Measurements from ENCODE around the gene GOLGA1. TPM values are rescaled to one million over a fixed set of nuclear protein-coding genes. Genes with fewer than 3 reads are reported as not detected.
"Not testable (repeated sequence)": the region's sequence is repeated elsewhere in the genome, so short reads cannot be mapped to it uniquely, and the experiment has no call there.

The GOLGA1 gene
- total RNA-seq, 2 donors from 2014 or later, result 19.1 to 23.2 TPM

DNA sequence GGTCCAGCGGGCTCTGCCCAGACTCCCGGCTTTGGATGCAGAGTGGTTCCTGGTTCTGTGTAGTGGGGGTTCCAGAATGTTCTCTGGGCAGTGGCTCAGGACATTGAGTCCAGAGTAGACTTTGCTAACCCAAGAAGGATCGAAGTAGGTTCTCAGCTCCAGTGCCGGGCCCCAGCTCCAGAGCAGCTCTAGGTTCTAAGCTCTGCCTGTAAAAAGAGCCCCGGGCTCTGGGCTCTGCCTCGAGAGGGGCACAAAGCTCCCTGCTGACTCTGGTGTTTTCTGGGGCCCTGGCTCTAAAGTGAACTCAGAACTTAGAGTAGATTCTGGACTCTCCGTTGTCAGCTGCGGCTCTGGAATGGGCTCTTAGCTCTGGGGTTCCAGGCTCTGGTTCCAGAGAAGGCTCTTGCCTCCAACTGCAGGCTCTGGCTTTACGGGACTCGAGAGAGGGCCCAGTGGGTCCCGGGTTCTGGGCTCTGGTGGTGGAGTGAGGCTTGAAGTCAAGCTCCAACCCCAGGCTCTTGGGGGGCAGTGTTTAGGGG is 87.2 kb downstream of the GOLGA1 start:
- TF ChIP-seq, protein P1, sequence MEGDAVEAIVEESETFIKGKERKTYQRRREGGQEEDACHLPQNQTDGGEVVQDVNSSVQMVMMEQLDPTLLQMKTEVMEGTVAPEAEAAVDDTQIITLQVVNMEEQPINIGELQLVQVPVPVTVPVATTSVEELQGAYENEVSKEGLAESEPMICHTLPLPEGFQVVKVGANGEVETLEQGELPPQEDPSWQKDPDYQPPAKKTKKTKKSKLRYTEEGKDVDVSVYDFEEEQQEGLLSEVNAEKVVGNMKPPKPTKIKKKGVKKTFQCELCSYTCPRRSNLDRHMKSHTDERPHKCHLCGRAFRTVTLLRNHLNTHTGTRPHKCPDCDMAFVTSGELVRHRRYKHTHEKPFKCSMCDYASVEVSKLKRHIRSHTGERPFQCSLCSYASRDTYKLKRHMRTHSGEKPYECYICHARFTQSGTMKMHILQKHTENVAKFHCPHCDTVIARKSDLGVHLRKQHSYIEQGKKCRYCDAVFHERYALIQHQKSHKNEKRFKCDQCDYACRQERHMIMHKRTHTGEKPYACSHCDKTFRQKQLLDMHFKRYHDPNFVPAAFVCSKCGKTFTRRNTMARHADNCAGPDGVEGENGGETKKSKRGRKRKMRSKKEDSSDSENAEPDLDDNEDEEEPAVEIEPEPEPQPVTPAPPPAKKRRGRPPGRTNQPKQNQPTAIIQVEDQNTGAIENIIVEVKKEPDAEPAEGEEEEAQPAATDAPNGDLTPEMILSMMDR (IDR thresholded peaks at IDR 0.05), result no peak
- H3K4me1 ChIP-seq, result no peaks in the 10 kb centered on the region
- H3K27me3 ChIP-seq, result no peaks in the 10 kb centered on the region
- DNase-seq, result no peak
- intact Hi-C loops (cut with DNase I), result no loop called here
- H3K9ac ChIP-seq (ENCODE audit: low read depth in 2 of 2, low read length in 2 of 2), result peak overlapping the region; percentile 38 to 65
- H3K36me3 ChIP-seq, result peaks cover 14% of the 10 kb centered on the region
- H3K4me3 ChIP-seq, result peak overlapping the region; percentile 44
- no peak overlapping the region for H3K27ac ChIP-seq
- H3K9me3 ChIP-seq, result no peaks in the 10 kb centered on the region

DNA sequence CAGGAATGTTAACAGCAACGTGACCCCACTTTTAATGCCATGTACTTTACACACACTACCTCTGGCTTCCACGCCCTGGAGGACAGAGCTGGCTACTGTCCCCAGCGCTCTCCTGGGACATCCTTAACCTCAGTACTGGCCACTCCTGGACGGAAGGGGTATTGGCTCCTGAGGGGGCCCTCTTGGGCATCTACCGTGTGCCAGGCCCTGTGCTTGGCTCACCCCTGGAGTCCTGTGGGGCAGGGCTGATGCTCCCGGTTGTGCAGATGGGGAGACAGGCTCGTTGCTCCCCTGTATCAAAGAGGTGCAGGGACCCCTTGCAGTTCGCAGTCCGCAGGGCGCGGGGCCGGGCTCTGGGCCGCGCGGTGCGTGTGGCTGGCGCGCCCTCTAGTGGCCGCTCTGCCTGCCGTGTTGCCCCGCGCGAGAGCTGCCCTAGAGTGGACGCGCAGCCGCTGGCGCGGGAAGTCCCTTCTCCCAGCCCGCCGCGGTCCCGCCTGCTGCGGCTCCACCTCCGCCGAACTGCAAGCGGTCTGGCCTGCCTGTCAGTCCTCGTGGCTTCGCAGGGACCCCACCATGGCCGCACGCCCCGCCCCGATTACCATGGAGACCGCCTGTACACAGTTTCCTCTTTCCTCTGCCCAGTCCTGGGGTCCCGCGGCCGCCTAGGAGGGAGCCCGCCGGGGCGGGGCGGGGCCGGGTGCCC is 87.9 kb downstream of the GOLGA1 start, which contains the start of gene WDR38:
Gene WDR38 (plus strand): TSS at position 632 of the 703 bp plus-strand sequence. CDS start 72 bp downstream, outside the sequence.
- H3K9me3 ChIP-seq, result no peaks in the 10 kb centered on the region
- peaks cover 8% of the 10 kb centered on the region for H3K36me3 ChIP-seq
- intact Hi-C loops (cut with DNase I), result loop anchor here (1.0 kb wide), 1 partner anchor 79 kb away; no protein-coding TSS in a partner anchor
- TF ChIP-seq, protein P1 (IDR thresholded peaks at IDR 0.05), result peak; percentile 96
- H3K27me3 ChIP-seq, result no peaks in the 10 kb centered on the region
- H3K9ac ChIP-seq (ENCODE audit: low read depth in 2 of 2, low read length in 2 of 2), result peak within 1 kb of the TSS; percentile 38 to 65
- peak; percentile 64 for DNase-seq
- peak within 1 kb of the TSS; percentile 44 for H3K4me3 ChIP-seq
- H3K27ac ChIP-seq, result no peak within 1 kb of the TSS
- no peaks in the 10 kb centered on the region for H3K4me1 ChIP-seq

DNA sequence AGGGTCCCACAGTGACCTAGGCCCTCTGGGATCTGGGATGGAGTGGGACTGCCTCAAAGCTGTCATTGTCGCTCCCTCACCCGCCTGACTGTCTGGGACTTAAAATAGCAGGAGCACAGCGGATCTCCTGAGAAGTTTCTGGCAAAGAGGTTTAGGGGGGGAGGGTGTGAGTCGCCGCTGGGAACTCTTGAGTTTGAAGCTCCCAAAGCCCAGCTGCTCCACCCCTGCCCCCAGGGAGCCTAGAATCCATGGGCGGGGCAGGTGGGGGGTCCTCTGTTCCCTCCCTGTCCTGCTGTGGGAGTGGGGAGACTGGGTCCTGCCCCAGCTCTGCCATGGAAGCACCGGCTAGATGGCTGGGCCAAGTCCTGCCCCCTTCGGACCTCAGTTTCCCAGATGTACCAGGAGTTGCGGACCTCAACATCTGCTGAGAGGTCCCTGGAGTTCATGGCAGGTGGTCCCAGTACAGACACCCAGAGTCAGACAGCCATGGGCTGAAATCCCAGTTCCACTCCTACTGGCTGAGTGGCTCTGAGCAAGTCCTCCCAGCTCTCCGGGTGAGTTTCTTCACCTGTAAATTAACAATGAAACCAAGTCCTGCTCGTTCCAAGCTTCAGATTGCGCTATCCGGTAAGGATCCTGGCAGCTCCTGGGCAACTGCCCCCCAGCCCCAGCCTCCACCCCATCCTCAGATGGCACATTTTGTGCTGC is 88.6 kb downstream of the GOLGA1 start:
- H3K36me3 ChIP-seq, result peaks cover 2% of the 10 kb centered on the region
- no peak overlapping the region for H3K4me3 ChIP-seq
- TF ChIP-seq, protein P1 (IDR thresholded peaks at IDR 0.05), result no peak
- no peaks in the 10 kb centered on the region for H3K4me1 ChIP-seq
- intact Hi-C loops (cut with DNase I), result loop anchor here (1.0 kb wide), 1 partner anchor 78 kb away; no protein-coding TSS in a partner anchor
- no peak for DNase-seq
- H3K27me3 ChIP-seq, result no peaks in the 10 kb centered on the region
- no peaks in the 10 kb centered on the region for H3K9me3 ChIP-seq
- peak overlapping the region; percentile 38 to 65 for H3K9ac ChIP-seq (ENCODE audit: low read depth in 2 of 2, low read length in 2 of 2)
- no peak overlapping the region for H3K27ac ChIP-seq

DNA sequence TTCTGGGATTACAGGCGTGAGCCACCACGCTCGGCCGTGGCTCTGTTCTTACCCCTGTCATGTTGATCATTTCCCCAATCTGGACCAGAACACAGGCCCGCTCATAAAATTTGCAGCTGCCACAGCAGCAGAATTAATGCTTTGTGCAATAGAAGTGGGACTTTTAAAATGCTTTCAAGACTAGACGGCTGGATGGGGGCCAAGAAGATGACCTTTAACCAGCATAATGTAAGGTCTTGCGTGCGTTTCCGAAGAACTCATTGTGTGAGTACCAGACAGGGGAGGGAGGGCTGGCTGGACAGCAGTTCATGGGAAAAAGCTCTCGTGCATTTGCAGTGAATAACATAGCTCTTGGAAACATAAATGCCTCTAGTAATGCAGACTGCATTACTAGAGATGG is 91.1 kb downstream of the GOLGA1 start:
- Histone ChIP-seq H3K27me3 (no peaks in the 10 kb centered on the region), H3K27ac (no peak overlapping the region), H3K9me3 (no peaks in the 10 kb centered on the region), H3K4me3 (no peak overlapping the region), H3K9ac (ENCODE audit: low read depth in 2 of 2, low read length in 2 of 2) (no peak overlapping the region), H3K4me1 (no peaks in the 10 kb centered on the region), H3K36me3 (no peaks in the 10 kb centered on the region)
- intact Hi-C loops (cut with DNase I), result no loop called here
- TF ChIP-seq, protein P1 (IDR thresholded peaks at IDR 0.05), result no peak
- no peak for DNase-seq

DNA sequence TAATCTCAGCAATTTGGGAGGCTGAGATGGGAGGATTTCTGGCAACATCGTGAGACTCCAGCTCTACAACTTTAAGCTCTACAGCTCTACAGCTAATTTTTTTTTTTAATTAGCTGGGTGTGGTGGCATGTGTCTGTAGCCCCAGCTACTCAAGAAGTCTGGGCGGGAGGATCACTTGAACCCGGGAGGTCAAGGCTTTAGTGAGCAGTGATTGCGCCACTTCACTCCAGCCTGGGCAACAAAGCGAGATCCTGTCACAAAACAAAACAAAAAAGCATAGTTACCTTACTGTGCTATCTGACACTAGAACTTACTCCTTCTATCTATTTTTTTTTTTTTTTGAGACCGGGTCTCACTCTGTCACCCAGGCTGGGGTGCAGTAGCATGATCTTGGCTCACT is 93.9 kb downstream of the GOLGA1 start:
- DNase-seq, result no peak
- Histone ChIP-seq H3K9me3 (no peaks in the 10 kb centered on the region), H3K27me3 (no peaks in the 10 kb centered on the region), H3K36me3 (no peaks in the 10 kb centered on the region), H3K27ac (no peak overlapping the region), H3K9ac (ENCODE audit: low read depth in 2 of 2, low read length in 2 of 2) (no peak overlapping the region), H3K4me3 (no peak overlapping the region), H3K4me1 (no peaks in the 10 kb centered on the region)
- TF ChIP-seq, protein P1 (IDR thresholded peaks at IDR 0.05), result no peak
- intact Hi-C loops (cut with DNase I), result no loop called here

DNA sequence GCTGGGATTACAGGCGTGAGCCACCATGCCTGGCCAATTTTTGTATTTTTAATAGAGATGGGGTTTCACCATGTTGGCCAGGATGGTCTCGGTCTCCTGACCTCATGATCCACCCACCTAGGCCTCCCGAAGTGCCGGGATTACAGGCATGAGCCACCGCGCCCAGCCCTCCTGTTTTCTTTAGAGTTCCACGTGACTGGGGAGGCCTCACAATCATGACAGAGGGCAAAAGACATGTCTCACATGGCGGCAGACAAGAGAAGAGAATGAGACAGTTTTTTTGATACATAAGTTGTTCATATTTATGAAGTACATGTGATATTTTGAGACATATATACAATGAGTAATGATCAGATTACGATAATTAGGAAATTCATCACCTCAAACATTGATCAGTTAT is 94.4 kb downstream of the GOLGA1 start:
- H3K27me3 ChIP-seq; intact Hi-C loops (cut with DNase I); H3K9me3 ChIP-seq; H3K4me3 ChIP-seq; H3K4me1 ChIP-seq; H3K27ac ChIP-seq; H3K9ac ChIP-seq (ENCODE audit: low read depth in 2 of 2, low read length in 2 of 2); H3K36me3 ChIP-seq; DNase-seq: not testable (repeated sequence)

Data from colonic mucosa (tissue), 4 donors.